NCI-H345 treated with DMSO at 0.1 percent for 48 hours (cell line): ENCODE results near the gene SLC25A39.
"Not testable (repeated sequence)": the region's sequence is repeated elsewhere in the genome, so short reads cannot be mapped to it uniquely, and the experiment has no call there.

Experiments
- DNase-seq: peaks from one replicate; lab custom pipeline; 2025; ENCODE audit not compliant: unreplicated experiment; lab: John Stamatoyannopoulos, UW

The SLC25A39 gene, protein sequence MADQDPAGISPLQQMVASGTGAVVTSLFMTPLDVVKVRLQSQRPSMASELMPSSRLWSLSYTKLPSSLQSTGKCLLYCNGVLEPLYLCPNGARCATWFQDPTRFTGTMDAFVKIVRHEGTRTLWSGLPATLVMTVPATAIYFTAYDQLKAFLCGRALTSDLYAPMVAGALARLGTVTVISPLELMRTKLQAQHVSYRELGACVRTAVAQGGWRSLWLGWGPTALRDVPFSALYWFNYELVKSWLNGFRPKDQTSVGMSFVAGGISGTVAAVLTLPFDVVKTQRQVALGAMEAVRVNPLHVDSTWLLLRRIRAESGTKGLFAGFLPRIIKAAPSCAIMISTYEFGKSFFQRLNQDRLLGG

DNA sequence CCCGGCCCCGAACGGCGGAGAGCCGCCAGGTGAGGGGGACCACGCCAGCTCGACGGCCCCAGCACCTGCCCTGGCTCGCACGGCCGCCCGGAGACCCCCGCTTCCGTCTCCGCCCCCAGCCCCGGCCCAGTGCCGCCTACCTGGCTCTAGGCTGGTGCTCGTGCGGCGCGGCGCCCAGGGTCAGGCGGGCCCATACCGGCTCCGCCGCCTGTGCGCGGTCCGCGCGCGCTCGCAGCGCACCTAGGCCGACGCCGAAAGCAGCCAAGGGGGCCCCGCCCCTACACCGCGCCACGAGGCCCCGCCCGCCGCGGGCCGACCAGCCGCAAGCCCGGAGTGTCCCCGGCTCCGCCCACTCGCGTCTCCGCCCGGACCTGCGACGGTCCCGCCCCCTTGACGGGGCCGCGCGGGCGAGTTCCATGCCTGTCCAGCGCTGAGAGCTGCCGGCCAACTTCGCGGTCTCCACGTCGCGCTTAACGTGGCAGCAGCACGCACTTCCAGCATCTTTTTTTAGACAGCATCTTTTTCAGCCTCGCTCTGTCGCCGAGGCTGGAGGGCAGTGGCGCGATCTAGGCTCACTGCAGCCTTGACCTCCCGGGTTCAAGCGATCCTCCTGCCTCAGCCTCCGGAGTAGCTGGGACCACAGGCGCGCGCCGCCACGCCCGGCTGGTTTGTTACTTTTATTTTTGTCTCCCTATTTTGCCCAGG is at the start of gene SLC25A39:
SLC25A39 (minus strand) TSS at position 253 of the 705 bp plus-strand sequence. CDS start 1,261 bp downstream, outside the sequence.
- DNase-seq: peak; percentile 81

DNA sequence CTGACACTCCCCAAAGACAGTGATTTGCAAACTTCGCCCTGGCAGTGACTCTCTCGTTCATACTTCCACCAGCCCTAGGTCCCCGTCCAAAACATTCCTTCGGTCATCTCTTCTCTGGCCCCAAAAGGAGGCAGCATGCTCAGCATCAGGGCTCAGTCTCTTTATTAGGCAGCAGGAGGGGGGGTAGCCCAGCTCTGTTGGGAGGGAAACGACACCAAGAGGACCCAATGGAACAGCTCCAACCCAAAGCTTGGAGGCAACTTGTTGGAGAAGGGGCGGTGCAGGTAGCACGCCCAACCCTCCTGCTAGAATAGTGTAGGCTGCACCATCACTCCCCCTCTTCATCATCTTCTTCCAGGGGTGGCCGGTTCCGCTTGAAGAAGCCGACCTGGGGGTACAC is 47.4 kb upstream of the SLC25A39 start:
- DNase-seq: no peak

DNA sequence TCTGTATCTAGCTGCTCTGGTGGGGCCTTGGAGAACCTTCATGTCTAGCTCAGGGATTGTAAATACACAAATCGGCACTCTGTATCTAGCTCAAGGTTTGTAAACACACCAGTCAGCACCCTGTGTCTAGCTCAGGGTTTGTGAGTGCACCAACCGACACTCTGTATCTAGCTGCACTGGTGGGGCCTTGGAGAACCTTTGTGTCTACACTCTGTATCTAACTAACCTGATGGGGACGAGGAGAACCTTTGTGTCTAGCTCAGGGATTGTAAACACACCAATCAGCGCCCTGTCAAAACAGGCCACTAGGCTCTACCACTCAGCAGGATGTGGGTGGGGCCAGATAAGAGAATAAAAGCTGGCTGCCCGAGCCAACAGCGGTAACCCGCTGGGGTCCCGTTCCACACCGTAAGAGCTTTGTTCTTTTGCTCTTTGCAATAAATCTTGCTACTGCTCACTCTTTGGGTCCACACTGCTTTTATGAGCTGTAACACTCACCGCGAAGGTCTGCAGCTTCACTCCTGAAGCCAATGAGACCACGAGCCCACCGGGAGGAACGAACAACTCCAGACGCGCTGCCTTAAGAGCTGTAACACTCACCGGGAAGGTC is 44.9 kb upstream of the SLC25A39 start:
- DNase-seq: not testable (repeated sequence)

DNA sequence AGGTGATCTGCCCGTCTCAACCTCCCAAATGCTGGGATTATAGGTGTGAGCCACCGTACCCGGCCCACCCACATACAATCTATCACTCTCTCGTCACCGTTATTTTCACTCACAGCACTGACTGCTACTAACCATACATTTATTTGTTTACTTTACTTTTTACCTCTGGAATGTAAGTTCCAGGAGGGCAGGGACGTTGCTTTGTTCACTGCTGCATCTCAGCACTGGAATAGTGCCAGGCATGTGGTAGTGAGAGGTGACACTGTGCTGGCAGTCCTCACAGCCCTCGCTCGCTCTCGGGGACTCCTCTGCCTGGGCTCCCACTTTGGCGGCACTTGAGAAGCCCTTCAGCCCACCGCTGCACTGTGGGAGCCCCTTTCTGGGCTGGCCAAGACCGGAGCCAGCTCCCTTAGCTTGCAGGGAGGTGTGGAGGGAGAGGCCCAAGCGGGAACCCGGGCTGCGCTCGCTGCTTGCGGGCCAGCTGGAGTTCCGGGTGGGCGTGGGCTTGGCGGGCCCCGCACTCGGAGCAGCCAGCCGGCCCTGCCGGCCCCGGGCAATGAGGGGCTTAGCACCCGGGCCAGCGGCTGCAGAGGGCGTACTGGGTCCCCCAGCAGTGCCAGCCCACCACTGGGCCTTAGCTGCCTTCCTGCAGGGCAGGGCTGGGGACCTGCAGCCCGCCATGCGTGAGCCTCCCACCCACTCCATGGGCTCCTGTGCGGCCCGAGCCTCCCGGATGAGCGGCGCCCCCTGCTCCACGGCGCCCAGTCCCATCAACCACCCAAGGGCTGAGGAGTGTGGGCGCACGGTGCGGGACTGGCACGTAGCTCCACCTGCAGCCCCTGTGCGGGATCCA is 44.0 kb upstream of the SLC25A39 start:
- not testable (repeated sequence) for DNase-seq

DNA sequence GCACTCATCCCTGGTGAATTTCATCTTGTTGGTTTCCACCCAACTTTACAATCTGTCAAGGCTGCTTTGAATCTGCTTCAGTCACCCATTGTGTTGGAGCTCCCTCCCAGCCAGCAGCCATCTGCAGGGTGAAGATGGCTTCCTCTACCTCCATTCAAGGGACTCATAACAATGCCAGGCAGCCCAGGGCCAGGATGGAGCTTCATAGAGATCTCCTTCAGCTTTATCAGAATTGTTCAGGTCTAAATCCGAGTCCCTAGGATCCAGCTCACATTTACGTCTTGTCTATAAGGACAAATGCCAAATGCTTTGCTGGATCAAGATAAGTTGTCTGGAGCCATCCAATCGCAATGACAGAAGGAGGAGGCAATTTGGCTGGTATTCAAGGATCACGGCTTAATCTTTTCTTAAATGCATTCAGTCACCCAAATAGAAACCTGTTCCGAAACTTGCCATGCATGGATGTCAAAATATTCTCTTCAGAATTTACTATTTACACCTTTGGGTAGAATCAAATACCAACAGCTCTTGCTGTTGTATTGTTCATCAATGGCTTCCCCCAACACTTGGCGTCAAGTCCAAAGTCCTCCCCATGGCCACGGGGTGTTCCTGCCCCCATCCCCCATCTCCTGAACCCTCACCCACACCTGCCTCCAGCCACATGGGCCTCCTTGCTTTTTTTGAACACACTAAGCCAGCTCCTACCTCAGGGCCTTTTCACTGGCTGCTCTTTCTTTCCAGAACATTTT is 42.8 kb upstream of the SLC25A39 start:
- no peak for DNase-seq

DNA sequence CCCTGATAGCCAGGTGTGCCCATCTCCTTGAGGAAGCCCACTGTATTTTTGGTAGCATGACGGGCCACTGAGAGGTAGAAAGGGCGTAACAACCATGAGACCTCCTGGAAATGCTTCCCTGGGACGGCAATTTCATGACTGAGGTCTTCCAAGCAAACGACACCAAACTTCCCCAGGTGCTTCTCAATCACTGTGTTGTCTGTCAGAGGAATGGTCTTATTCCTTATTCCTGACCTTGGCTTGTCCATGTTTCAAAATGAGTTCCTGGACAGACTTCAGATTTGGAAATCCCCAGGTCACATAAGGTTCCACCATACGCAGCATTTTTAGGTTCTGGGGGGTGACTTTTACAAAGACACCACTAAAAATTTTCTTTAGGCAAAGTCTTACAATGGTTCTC is 40.4 kb upstream of the SLC25A39 start:
- DNase-seq: not testable (repeated sequence)

DNA sequence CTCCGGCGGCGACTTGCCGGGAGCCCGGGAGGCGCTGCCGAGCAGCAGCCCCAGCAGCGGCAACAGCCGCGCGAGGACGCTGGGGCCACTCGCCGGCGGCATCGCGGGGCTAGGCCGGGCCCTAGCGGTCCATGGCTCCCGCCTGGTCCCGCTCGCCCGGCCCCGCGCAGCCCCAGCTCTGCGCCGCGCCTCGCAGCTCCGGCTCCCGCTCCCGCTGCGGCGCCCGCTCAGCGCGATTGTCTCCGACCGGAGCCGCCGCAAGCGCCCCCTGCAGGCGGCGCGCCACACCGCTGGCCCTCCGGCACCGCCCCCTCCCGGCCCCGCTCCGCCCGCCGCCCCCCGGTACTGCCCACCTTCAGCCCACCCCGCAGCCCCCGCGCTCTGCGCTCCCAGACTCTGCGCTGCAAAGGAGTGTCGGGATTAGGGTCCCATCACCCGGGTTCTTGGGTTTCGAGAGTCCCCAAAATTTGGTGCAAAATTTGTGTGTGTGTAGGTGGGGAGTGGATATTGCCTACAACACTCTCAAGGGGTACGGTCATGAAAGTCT is 39.1 kb upstream of the SLC25A39 start, which contains the start of gene FAM171A2:
FAM171A2 (minus strand) TSS at position 241 of the 547 bp plus-strand sequence; CDS start at position 102, 139 bp downstream.
- DNase-seq: peak; percentile 28

DNA sequence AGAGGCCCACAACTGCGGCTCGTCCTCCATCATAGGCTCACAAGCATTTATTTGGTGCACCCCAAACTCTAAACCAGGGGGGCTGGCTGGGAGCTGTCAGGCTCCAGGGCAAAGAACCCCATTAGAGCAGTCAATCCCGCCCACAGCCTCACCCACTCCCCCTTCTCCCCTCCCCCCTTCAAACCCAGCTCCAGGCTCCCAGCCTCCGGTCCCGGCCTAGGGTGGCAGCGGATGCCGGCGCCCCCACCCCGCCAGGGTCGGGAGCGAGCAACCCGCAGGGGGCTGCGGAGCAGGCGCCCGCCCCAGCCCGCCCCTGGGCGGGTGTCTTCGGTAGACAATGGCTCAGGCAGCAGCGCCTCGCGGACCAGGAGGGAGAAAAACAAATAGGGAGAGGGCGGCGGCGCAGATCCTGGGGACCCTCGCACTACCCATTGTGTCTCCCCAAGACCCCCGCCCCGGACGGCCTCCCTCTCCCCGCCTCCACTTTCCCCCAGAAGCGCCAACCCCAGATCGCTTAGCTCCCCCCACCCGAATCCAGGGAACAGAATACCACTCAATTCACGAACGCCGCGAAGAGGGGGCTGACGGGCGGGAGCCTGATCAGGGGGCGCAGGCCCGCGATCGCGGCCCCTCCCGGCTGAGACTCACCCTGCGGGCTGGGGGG is 38.5 kb upstream of the SLC25A39 start:
- DNase-seq: peak; percentile 15

DNA sequence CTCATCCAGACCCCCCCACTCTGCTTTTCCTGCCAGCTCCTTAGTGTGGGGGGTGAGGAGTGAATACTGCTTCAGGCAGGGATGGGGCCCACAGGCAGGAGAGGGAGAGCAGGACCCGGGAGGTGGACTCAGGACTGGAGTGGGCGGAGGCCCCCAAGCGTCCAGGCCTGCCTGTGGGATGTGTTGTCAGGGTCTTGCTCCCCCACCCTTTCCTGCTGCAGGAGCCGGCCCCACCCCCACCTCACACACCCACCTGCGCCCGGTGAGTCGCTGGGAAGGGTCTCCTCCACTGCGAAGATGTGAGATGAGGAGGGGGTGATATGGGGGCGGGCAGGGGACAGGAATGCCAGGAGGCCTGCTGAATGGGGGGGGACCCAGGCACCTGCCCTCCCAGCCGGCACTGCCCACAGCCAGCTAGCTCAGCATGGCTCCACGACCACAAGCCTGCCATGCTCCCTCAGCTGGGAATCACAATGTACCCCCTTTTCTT is 37.9 kb upstream of the SLC25A39 start:
- no peak for DNase-seq

DNA sequence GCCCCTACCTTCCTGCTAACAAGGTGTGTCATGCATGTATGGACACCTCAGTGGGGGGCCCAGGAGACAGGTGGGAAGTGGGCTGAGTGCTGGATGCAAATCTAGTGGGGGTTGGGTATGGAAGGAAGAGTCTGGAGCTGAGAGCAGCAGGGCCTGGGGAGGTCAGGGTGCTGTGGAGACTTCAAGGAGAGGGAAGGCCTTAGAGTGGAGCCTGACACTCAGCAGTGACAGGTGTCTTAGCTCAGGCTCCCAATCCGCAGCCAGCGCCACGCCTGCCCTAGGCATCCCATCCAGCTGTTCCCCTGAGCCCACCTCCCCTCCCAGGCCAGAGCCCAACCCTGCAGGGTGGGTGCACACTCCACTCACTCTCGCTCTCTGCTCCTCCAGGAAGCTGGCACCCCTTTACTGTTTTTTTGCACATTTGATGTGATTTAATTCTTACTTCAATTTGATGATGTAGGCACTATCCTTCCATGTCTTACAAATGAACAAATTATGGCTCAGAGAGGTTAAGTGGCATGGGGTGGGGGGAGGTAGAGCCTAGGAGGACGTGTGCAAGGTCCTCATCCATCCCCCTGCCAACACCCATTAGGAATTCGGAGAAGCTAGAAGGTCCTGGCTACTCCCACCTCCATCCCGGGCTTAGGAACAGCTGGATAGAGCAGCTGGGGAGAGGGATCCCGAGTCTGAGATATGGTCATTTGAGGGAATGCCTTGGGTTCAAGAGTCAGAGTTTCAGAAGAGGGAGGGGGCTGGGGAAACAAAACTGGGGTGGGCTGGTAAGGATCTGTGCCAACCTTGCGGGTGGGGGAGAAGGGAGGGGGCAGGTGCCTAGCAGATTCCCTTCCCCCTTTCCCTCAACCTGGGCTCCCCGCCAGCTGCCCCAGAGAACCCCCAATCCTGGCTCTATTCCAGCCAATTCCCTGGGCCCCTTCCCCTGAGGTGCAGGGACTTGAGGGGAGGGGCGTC is 37.0 kb upstream of the SLC25A39 start:
- DNase-seq: no peak

DNA sequence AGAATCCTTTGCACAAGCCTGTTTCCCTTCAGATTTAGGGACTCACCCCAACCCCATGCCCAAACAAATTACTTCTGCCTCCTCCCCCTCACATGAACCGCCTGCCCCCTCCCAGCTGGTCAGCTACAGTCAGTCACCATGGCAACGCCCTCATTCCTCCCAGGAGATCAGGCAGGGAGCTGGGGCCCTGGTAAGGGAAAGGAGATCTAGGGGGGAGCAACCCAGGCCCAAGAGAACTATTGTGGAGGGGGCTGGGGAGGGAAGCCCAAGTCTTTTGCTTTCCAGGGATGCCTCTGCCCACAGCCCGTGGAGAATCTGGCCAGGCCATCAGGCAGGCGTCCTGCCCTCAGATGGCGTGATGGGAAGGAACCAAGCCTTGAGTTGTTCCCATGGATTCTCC is 36.2 kb upstream of the SLC25A39 start:
- DNase-seq: no peak

DNA sequence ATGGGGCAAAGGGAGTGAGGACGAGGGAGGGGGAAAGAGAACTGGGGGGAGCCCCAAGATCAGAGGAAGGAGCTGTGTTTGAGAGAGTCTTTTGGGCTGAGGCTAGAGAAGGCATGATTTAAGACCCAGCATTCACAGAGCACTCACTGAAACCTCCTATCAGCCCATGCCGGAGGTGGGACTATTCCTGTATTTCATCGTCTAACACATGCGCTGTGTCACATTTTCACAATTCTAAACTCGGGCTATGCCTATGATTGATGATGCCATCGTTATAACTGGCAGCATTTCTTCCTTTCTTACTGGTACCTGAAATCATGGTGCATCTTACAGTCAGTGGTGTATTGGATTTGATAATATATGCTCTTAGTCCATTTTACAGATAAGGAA is 35.5 kb upstream of the SLC25A39 start:
- no peak for DNase-seq

DNA sequence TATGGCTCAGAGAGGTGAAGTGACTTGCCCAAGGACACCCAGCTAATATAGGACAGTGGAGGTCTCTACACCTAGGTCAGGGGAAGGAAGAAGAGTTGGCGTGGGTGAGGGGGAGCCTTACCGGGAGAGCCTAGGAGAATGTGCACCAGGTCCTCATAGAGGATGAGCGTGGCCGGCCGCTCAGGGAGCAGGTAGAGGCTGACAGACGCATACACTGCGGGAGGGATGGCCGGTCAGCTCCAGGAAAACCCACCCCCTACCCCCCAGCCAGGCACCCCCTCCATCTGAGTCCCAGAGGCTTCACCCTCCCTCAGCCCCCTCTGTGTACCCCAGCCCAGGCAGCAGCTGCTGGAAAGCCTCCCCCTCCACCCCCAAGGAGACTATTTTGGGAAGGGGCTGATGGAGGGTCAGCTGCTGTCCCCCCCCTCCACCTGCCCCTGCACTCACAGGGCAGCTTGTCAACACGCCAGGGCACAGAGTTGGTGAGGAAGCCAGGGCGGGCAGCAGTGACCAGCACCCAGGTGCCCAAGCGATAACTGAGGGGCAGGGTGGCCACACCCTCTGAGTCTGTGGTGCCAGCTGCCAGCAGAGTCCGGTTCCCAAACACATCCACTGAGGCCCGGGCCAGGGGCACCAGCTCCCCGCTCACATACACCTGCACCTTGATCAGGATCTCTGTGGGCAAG is 35.0 kb upstream of the SLC25A39 start:
- DNase-seq: no peak

DNA sequence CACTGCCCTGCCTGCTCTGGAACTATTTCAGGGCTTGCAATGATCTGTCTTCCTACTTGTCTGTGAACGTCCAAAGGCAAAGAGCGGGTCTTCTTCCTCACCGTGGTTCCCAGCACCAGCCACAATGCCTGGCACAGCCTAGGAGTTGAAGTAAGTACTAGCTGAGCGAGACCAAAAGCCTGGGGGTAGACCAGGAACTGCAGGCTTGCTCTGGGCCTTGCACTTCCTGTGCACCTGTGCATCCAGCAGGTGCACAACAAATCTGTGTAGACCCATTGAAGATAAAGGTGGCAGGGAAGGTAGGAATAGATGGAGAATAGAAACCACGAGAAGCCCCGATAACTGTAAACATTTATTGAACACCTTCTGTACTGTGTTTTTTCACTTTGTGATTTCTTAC is 34.4 kb upstream of the SLC25A39 start:
- no peak for DNase-seq

DNA sequence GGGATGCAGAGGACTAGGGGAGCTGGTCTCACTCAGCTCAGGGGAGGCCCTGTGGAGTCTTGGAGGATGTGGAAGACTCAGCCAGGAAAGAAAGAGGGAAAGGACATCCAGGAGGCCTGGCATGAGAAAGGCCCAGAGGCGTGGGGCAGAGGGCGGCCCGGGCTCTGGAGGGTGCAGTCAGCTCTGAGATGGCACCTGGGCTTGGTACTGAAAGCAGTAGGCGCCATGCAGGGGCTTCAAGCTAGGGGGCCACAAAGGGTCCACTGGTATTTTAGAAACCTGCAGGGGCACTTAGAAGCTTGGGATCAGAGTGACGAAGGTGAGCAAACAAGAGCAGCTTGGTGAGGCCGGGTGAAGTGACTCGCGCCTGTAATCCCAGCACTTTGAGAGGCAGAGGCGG is 33.4 kb upstream of the SLC25A39 start:
- no peak for DNase-seq

DNA sequence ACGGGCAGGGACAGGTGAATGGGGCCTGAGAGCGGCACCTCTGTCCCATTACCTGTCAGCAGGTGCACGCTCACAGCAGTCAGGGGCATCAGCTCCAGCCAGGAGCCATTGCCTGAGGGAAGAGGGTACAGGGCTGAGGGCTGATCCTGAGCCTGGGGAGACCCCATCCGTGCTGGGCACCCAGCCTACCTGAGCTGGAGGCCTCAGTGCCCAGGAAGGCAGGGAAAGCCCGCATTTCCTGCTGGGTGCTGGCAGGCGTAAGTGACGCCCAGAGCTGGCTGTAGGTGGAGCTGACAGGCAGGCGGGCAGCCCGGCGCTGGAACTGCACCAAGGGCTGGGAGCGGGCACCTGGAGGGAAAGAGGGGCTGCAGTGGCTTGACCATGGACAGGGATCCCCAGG is 31.6 kb upstream of the SLC25A39 start:
- DNase-seq: no peak

DNA sequence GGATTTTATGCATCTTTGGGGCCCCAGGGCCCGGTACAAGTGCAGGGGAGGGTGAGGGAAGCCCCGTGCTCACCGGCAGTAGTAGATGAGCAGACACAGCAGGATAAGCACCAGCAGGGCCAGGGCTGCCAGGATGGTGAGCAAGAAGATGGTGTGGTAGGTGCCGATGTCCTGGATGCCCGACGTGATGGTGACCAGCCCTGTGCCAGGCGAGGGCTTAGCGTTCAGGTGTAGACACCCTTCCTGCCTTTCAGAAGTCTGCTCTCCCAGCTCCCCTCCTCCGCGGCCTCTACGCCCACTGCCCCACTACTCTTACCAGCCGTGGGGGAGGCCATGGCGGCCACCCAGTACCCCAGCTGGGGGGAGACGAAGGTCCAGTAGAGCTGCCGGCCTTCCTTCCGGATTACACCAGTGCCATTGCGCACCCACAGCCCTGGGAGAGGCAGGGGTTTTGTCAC is 31.0 kb upstream of the SLC25A39 start:
- no peak for DNase-seq
